HepG2 (cell line): ENCODE measurements around the gene LIFR. TPM values are rescaled to one million over a fixed set of nuclear protein-coding genes. Genes with fewer than 3 reads are reported as not detected.

Source experiments
- BCL6 ChIP-seq: IDR thresholded peaks from 2 replicates; pipeline ENCODE4 v1.6.1; 2016; ENCODE audit warnings: missing genetic modification reagents, missing compliant biosample characterization
- ESRRA ChIP-seq: sonication (generic); formaldehyde crosslinking; IDR thresholded peaks from 2 replicates; pipeline ENCODE4 v1.5.1; 2020; ENCODE audit warnings: mild to moderate bottlenecking, low read depth, missing genetic modification reagents
- HOXA9 ChIP-seq: sonication (generic); formaldehyde crosslinking; IDR thresholded peaks from 2 replicates; pipeline ENCODE4 v1.8.1; 2022; ENCODE audit warnings: missing genetic modification reagents, mild to moderate bottlenecking, moderate library complexity, borderline replicate concordance
- IRF2 ChIP-seq: IDR thresholded peaks from 2 replicates; pipeline ENCODE4 v1.6.1; 2018; ENCODE audit warnings: missing genetic modification reagents, missing compliant biosample characterization
- KDM1A ChIP-seq: IDR thresholded peaks from 2 replicates; pipeline ENCODE4 v1.6.1; 2016; ENCODE audit warnings: missing compliant biosample characterization
- KDM2A ChIP-seq: sonication (generic); formaldehyde crosslinking; IDR thresholded peaks from 2 replicates; pipeline ENCODE4 v1.4.0; 2020; ENCODE audit warnings: low read depth, missing genetic modification reagents, borderline replicate concordance
- KMT2B ChIP-seq: IDR thresholded peaks from 2 replicates; pipeline ENCODE4 v1.6.1; 2016; ENCODE audit warnings: missing genetic modification reagents, missing compliant biosample characterization
- NONO ChIP-seq, 2 experiments: fragments of 450-650 bp in 1 of 2; sonication (generic) in 1 of 2; formaldehyde crosslinking in 1 of 2; IDR thresholded peaks in 1 of 2; conservative IDR thresholded peaks in 1 of 2; 2 replicates each; pipeline versions ENCODE4 v1.6.1 to v1.8.0; 2017 to 2022; ENCODE audit warnings: mild to moderate bottlenecking in 1 of 2, missing genetic modification reagents in 1 of 2, moderate library complexity in 1 of 2
- NRL ChIP-seq: sonication (generic); formaldehyde crosslinking; IDR thresholded peaks from 2 replicates; pipeline ENCODE4 v1.5.0; 2020; ENCODE audit warnings: missing genetic modification reagents, mild to moderate bottlenecking, moderate library complexity, borderline replicate concordance
- TSC22D2 ChIP-seq: sonication (generic); formaldehyde crosslinking; IDR thresholded peaks from 2 replicates; pipeline ENCODE4 v1.5.1; 2020; ENCODE audit warnings: missing genetic modification reagents, mild to moderate bottlenecking, borderline replicate concordance
- ZNF225 ChIP-seq: sonication (generic); formaldehyde crosslinking; IDR thresholded peaks from 2 replicates; pipeline ENCODE4 v1.4.0; 2020; ENCODE audit warnings: mild to moderate bottlenecking, missing genetic modification reagents
- ZNF317 ChIP-seq: sonication (generic); formaldehyde crosslinking; IDR thresholded peaks from 2 replicates; pipeline ENCODE4 v1.5.0; 2020; ENCODE audit warnings: mild to moderate bottlenecking, missing genetic modification reagents
- ZNF674 ChIP-seq: sonication (generic); formaldehyde crosslinking; IDR thresholded peaks from 2 replicates; pipeline ENCODE4 v1.5.0; 2020; ENCODE audit warnings: low read depth, mild to moderate bottlenecking, missing genetic modification reagents
- ZNF891 ChIP-seq: sonication (generic); formaldehyde crosslinking; IDR thresholded peaks from 2 replicates; pipeline ENCODE4 v1.5.0; 2020; ENCODE audit warnings: mild to moderate bottlenecking, missing genetic modification reagents
- polyA plus RNA-seq, 8 experiments: library from polyadenylated mRNA; depleted of rRNA in 3 of 8; stranded (reverse) in 7 of 8; unstranded in 1 of 8; fragments of >200 nt; fragmentation: Illumina TruSeq in 4 of 8; extraction: Trizol in 4 of 8; gene quantifications; 2 replicates each; pipeline versions ENCODE4 v1.2.1 to v1.2.3, GENCODE V29; 2011 to 2016; ENCODE audit warnings: low read depth in 4 of 8, missing spikeins in 1 of 8, mixed read lengths in 1 of 8; ENCODE audit not compliant: insufficient read depth in 1 of 8
- total RNA-seq, 5 experiments: library from RNA; depleted of rRNA; stranded (reverse); fragments of >200 nt; fragmentation: Illumina TruSeq; extraction: Trizol; gene quantifications; 2 replicates each; pipeline ENCODE4 v1.2.3, GENCODE V29; 2016; ENCODE audit warnings: low read depth in 1 of 5
- TF ChIP-seq, protein P1 (sequence below): sonication (generic); formaldehyde crosslinking; IDR thresholded peaks from 2 replicates; pipeline ENCODE4 v1.5.1; 2020; ENCODE audit warnings: mild to moderate bottlenecking, missing genetic modification reagents, moderate library complexity
- TF ChIP-seq, protein P2 (sequence below): sonication (generic); formaldehyde crosslinking; IDR thresholded peaks from 2 replicates; pipeline ENCODE4 v1.5.0; 2020; ENCODE audit warnings: mild to moderate bottlenecking, missing genetic modification reagents, borderline replicate concordance
- TF ChIP-seq, protein P3 (sequence below): sonication (generic); formaldehyde crosslinking; IDR thresholded peaks from 2 replicates; pipeline ENCODE4 v1.4.0; 2020; ENCODE audit warnings: missing genetic modification reagents, low read depth, mild to moderate bottlenecking, borderline replicate concordance
- TF ChIP-seq, protein P4 (sequence below), 2 experiments: fragments of 450-650 bp in 1 of 2; sonication (generic) in 1 of 2; formaldehyde crosslinking; IDR thresholded peaks; 2 replicates each; pipeline versions ENCODE4 v1.5.0 to v1.8.0; 2020 to 2022; ENCODE audit warnings: mild to moderate bottlenecking in 1 of 2, missing genetic modification reagents in 1 of 2
- TF ChIP-seq, protein P5 (sequence below): sonication (generic); formaldehyde crosslinking; IDR thresholded peaks from 2 replicates; pipeline ENCODE4 v1.4.0; 2020; ENCODE audit warnings: missing genetic modification reagents

LIFR gene
- total and polyA plus RNA-seq, 2 of the 13 experiments (the other 11 are each of a cell fraction or from before 2014, with no cell fraction given) = 6.3 to 25.2 TPM

DNA sequence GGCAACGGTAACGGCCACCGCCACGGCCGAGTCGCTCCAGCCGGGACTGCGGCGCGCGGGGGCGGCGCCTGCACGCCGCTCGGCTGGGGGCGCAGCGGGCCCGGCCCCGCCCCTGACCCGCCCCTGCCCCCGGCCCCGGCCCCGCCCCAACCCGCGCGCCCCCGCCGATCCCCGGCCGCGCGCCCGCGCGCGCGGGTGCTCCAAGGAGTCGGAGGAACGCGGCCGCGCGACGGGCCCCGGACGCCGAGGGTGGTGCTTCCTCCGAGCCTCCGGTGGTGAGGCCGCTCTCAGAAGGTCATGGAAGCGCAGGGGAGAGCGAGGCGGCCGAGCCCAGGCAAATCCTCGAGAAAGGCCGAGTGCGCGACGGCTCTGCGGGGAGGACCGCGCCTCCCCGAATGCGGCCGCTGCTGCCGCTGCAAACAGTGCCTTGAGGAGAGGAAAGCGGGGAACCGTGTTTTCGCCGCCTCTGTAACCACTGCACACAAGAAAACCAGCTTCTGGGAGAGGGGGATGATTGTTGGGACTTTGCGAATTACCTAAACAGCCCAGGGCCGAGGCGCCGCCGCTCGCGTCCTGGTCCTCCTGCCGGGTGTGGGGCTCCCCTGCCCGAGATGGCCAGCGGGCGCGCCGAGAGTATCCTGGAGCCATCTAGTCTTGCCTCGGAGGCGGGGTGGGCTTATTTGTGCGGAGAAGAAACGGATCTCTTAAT is at the start of gene LIFR (continued):
- TF ChIP-seq, protein P1, sequence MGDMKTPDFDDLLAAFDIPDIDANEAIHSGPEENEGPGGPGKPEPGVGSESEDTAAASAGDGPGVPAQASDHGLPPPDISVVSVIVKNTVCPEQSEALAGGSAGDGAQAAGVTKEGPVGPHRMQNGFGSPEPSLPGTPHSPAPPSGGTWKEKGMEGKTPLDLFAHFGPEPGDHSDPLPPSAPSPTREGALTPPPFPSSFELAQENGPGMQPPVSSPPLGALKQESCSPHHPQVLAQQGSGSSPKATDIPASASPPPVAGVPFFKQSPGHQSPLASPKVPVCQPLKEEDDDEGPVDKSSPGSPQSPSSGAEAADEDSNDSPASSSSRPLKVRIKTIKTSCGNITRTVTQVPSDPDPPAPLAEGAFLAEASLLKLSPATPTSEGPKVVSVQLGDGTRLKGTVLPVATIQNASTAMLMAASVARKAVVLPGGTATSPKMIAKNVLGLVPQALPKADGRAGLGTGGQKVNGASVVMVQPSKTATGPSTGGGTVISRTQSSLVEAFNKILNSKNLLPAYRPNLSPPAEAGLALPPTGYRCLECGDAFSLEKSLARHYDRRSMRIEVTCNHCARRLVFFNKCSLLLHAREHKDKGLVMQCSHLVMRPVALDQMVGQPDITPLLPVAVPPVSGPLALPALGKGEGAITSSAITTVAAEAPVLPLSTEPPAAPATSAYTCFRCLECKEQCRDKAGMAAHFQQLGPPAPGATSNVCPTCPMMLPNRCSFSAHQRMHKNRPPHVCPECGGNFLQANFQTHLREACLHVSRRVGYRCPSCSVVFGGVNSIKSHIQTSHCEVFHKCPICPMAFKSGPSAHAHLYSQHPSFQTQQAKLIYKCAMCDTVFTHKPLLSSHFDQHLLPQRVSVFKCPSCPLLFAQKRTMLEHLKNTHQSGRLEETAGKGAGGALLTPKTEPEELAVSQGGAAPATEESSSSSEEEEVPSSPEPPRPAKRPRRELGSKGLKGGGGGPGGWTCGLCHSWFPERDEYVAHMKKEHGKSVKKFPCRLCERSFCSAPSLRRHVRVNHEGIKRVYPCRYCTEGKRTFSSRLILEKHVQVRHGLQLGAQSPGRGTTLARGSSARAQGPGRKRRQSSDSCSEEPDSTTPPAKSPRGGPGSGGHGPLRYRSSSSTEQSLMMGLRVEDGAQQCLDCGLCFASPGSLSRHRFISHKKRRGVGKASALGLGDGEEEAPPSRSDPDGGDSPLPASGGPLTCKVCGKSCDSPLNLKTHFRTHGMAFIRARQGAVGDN = peak; percentile 78
- TF ChIP-seq KDM1A (CRISPR knock-in tag) (no peak), ZNF317 (CRISPR knock-in tag) (peak; percentile 8), ZNF674 (CRISPR knock-in tag) (no peak), BCL6 (CRISPR knock-in tag) (peak; percentile 29; the same call in 1 of the 2 replicates), ZNF891 (CRISPR knock-in tag) (peak; percentile 47; the same call in 1 of the 2 replicates), NRL (CRISPR knock-in tag) (peak; percentile 79; the same call in 1 of the 2 replicates), ESRRA (no peak), IRF2 (CRISPR knock-in tag) (0 out of 2 replicates have a peak, but pooled peaks have one; percentile 27), TSC22D2 (CRISPR knock-in tag) (peak; percentile 28; the same call in 1 of the 2 replicates), KMT2B (CRISPR knock-in tag) (peak; percentile 78), NONO (IDR thresholded peaks at IDR 0.05) (no peak), NONO (CRISPR knock-in tag; conservative IDR thresholded peaks at IDR 0.05) (peak; percentile 72; the same call in 1 of the 2 replicates), ZNF225 (0 out of 2 replicates have a peak, but pooled peaks have one; percentile 42), KDM2A (CRISPR knock-in tag) (peak; percentile 48; the same call in 1 of the 2 replicates), HOXA9 (CRISPR knock-in tag) (peak; percentile 58; the same call in 1 of the 2 replicates)
- TF ChIP-seq, protein P2, sequence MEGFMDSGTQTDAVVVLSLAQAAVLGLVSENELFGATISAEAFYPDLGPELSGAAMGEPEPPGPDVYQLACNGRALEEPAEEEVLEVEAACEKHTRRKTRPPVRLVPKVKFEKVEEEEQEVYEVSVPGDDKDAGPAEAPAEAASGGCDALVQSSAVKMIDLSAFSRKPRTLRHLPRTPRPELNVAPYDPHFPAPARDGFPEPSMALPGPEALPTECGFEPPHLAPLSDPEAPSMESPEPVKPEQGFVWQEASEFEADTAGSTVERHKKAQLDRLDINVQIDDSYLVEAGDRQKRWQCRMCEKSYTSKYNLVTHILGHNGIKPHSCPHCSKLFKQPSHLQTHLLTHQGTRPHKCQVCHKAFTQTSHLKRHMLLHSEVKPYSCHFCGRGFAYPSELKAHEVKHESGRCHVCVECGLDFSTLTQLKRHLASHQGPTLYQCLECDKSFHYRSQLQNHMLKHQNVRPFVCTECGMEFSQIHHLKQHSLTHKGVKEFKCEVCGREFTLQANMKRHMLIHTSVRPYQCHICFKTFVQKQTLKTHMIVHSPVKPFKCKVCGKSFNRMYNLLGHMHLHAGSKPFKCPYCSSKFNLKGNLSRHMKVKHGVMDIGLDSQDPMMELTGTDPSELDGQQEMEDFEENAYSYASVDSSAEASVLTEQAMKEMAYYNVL (CRISPR knock-in tag) = peak; percentile 68; the same call in 1 of the 2 replicates
- TF ChIP-seq, protein P3, sequence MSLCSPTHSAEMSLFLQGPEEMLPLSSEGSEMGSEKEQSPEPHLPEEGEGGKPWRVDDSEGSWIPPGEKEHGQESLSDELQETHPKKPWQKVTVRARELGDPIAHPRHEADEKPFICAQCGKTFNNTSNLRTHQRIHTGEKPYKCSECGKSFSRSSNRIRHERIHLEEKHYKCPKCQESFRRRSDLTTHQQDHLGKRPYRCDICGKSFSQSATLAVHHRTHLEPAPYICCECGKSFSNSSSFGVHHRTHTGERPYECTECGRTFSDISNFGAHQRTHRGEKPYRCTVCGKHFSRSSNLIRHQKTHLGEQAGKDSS (CRISPR knock-in tag) = no peak
- TF ChIP-seq, protein P4, sequence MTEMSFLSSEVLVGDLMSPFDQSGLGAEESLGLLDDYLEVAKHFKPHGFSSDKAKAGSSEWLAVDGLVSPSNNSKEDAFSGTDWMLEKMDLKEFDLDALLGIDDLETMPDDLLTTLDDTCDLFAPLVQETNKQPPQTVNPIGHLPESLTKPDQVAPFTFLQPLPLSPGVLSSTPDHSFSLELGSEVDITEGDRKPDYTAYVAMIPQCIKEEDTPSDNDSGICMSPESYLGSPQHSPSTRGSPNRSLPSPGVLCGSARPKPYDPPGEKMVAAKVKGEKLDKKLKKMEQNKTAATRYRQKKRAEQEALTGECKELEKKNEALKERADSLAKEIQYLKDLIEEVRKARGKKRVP (CRISPR knock-in tag; IDR thresholded peaks at IDR 0.05) = peak in 1 of 2 experiments; percentile 38; a peak in 1 of 4 replicates
- TF ChIP-seq, protein P5, sequence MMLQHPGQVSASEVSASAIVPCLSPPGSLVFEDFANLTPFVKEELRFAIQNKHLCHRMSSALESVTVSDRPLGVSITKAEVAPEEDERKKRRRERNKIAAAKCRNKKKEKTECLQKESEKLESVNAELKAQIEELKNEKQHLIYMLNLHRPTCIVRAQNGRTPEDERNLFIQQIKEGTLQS (CRISPR knock-in tag) = 0 out of 2 replicates have a peak, but pooled peaks have one; percentile 21
